Stimulated activated CD8-positive, alpha-beta memory T cell treated with anti-CD3 and anti-CD28 coated beads, Interleukin-7, amount 100 ng/mL, for 4 hours (primary cell): ENCODE results near the gene SHISA9.

Experiments used
- DNase-seq, 2 donors: peaks; one replicate each; pipeline ENCODE4 v3.0.0-alpha.2; 2020; ENCODE audit warnings: low read depth in 2 of 2

SHISA9 gene

DNA sequence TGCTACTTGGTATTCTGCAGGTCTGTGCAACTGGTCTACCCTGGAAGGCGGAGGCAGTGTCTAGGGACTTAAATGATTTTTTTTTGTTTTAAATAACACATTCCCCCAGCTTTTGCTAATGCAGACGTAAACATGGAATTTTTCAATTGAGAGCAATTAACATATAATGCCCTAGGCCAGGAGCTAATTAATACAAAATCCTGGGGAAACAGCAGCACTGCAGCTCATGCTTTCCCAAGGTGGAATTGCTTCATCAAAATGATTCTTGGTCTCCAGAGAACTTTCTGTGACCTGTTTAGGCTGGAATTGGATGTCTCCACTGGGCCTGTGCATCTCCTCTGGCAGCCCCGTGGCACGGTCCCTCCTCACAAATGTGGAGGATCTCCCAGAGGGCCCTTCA, 50.6 kb downstream of the SHISA9 start:
- DNase-seq: no peak

DNA sequence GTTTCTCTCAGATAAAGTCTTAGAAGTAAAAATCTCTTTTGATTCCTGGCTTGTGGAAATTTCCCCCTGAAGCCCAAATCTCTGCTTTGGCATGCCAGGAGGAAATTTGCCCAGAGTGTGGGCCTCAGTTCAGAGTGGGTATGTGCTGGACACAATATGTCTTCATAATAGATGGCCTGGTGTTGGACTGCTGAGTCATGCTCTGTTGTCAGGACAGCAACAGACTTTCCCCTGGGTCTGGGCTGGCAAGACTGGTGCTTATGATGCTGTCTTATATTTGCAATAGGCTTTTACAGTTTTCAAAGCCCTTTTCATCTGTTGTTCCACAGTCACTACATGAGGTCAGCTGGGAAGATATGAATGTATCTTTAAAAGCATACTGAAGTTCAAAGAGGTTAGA, 57.0 kb downstream of the SHISA9 start:
- DNase-seq: no peak

DNA sequence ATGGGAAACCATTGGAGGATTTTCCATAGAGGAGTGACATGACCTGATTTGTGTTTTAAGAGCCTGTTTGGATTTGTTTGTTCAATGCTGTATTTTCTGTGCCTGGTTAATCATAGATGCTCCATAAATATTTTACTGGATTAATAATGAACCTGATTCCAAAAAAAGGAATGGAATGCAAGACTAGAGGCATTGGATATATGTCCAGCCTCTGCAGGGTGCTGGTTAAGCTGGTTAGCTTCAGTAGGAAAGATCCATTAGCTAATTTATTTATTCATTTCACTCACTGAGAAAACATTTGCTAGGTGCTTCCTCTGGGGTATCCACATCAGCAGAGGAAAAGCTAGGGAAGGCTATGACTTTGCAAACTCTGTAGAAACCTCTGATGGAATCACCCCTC, 57.7 kb downstream of the SHISA9 start:
- no peak for DNase-seq

DNA sequence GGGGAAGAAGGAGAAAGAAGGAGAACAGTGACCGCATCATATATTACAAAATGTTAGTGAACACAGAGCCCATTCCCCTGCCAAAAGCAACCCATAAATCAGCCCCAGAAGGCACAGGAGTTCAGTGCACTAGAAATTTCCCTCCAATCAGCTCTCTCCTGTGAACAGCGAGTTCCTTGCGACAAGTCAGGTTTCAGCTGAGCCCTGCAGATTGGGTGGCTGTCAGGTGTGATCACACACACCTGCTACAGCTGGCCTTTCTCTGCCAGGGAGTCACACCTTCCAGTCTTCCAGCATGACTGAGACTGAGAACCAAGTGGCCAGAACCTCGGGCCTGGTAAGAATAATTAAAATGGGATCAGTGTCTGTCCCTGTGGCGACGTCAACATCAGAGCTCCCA, 60.2 kb downstream of the SHISA9 start:
- no peak for DNase-seq

DNA sequence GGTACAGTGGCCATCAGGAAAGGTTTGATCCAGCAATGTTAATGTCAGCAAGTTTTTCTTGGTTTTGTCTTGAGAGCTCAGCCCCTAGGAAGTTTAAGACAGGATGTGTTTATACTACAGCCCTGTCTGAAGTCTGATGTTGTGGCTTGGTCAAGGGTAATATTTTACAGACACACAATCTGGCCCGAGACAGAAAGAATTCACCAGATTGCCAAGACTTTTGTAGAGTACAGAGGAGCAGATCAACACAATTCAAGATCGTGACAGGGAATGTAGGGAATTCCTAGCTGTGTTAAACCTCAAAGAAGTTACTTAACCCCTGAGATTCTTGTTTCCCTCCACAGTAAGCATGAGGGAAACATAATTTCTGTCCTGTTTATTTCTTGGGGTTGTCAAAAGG, 63.1 kb downstream of the SHISA9 start:
- no peak for DNase-seq

DNA sequence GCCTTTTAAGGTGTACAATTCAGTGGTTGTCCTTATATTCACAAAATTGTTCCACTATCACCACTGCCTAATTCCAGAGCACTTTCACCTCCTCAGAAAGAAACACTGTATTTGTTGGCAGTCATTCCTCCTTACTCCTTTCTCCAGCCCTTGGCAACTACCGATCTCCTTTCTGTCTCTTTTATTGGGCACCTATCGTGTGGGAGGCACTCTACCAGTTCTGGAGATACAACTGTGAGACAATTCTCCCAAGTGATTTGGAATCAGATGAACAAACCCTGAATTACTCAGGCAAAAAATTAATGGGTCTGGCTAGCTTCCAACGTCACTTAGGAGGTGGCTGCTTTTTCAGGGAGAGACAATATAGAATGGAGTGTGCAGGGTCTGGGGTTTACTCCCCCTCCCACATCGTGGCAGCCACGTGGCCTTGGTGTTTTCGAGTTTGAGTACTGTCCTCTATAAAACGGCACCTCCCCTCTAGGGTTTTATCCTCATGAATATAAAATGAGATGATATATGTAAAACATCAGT, 63.9 kb downstream of the SHISA9 start:
- DNase-seq: no peak

DNA sequence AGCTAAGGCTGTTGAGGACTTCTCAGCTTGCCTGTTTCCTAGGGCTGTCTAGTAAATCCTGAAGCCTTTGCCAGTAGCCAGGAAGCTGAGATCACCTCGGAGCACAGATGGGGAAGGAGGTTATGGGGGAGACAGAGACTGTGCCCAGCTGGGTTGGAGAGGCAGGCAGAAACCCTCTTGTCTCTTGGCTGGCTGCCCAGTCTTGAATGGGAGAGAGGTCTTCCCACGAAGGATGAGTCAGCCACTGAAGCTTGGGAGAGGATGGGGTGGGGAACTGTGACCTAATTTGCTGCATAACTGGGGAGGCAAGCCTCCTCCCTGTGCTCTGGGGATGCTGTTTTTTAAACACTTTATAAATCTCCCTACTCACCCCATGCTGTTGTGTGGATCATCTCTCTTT, 69.8 kb downstream of the SHISA9 start:
- no peak for DNase-seq

DNA sequence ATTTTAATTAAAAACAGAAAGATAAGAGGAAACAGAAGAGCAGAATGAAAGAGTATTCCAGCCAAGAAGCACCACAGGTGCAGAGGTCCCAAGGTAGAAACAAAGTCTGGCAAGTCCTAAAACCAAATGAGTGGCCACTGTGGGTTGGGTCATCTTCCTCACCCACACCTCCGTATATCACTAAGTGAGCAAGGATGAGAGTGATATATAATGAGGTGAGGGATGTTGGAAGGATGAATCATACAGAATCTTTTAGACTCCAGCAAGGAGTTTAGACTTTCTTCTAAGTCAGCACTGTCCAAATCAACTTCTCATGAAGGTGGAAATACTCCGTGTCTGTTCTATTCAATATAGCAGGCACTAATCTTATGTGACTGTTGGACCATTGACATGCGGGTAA, 70.8 kb downstream of the SHISA9 start:
- no peak for DNase-seq

DNA sequence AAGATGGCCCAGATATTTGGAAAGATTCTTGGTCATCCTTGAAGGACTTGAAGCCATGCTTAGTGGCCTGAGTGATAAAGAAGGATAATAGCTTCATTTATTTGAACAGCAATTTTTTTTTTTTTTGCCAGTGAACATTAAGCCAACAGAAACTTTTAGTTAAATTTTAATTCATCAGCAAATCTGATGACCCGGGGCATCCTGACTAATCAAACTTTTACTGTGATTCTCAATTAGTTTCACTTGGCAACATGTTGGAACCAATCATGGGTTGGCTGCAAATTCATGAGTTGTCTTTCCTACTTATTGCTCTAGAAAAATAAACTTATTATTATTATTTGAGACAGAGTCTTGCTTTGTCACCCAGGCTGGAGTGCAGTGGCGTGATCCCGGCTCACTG, 74.4 kb downstream of the SHISA9 start:
- no peak for DNase-seq

DNA sequence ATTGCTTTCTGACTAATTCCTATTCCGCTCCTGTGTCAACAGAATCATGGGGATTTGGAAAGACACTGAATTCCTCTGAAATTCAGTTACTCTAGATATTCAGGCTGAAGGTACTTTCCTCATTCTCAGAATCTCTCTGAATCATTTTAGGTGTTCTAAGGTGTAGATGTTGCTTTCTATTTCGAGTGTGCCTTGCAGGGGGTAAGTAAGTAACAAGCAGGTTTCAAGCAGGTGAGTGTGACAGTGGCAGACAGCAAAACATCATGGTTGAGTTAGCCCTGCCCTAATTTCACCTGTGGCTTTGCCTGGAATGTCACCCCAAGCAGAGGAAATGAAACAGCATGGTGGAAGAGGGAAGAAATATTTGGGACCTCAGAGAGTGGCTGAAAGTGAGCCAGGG, 75.1 kb downstream of the SHISA9 start:
- no peak for DNase-seq

DNA sequence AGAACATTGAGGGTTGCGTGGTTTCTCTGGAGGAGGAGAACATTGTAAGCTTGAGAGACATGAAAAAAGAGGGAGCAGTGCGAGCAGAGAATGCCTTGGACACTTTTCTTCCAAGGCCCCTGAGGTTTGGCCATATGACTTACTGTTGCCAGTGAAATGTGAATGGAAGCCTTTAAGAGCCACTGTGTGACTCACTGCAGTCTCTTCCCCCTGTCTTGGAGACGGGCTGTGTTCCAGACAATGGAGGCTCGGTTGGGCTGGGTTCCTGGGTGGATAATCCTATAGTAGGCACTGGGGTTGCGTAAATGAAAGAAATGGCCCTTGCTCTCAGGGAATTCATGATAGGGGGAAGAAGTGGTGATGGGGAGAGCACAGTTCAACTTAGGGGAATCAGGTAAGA, 75.5 kb downstream of the SHISA9 start:
- no peak for DNase-seq

DNA sequence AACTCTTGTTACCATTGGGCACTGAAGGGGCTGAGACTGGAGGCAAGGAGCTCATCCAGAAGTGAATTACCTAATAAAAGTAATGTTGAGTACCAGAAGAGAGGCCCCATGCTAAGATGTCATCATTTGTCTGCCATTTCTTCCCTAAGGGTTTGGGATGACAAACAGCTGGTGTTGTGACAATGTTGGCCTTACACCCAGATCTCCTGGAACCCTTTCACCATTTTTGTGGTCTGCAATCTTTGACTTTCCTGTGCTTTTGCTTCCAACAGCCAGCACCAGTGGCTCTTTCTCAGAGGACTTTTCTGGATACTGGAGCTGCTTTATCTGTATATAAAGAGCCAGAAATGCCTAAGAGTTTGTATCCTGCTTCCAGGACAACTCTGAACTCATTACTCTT, 84.1 kb downstream of the SHISA9 start:
- no peak for DNase-seq

DNA sequence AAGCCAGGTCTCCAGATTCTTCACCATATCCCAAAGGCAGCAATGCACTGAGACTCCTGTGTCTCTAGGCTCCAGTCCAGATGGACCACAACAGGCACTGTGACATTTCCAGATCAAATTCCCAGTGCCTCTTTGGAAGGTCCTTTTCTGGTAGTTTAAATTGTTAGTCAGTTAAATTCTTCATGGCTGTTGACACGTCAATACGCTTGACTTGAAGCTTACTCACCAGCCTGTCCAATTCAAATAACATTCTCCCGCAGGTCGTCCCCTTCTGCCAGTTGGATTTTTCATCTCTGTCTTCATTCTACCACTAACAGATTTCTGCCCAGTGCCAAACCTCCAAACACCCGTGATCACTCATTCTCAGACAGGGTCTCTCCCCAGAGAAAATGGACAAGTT, 86.7 kb downstream of the SHISA9 start:
- no peak for DNase-seq

DNA sequence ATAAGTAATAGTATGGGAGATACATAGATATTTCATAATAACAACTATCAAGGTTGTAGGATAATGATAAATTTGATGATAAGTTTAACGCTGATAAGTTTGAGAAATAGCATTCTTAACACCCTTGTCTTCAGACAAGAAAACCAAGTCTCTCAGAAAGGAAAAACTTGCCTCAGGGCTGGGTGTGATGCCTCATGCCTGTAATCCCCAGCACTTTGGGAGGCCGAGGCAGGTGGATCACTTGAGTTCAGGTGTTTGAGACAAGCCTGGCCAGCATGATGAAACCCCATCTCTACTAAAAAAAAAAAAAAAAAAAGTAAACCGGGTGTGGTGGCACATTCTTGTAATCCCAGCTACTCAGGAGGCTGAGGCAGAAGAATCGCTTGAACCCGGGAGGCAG, 90.7 kb downstream of the SHISA9 start:
- DNase-seq: no peak

DNA sequence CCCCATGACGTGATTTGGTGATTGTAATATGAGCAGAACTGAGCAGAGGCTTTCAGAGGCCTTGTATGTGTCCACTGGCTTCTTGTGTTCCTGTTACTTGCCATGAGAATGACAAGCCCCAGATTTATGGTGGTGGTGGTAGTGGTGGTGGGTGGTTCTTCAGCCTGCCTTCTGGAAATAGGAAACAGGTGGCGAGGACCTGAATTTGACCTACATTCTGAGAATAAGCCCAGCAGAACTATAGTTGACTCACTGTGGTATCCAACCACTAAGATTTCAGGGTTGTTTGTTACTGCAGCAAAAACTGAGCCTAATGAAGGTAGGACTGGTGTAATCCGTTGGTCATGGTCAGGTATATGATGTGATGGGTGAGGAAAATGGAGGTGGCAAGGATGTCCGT, 93.0 kb downstream of the SHISA9 start:
- no peak for DNase-seq

DNA sequence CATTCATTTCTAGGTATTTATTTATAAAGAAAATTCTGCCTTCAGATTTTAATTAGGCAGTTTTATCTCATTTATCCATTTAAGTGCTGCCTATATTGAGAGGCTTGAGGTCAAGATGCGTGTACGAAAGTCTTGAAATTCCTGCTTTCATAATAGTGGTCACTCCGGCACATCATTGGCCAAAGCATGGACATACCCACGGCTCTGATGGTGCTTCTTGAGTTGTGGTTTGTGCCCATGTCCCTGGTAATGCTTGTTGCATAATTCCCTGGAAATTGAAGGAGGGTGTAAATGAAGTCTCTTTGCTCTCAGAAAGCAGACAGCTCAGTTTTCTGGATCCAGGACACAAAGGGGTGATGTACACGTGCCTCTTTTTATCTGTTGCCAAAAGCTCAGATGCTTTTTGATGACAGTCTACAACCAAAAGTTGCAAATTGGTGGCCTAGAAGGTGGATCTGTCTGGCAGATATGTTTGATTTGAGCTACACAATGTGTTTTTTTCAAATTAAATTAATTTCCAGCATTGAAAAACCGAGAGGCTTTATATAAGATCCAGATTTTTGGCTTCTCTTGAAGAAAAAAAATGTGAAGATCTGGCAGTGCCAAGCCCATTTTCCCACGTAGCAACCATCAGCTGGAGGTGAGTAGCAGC, 94.4 kb downstream of the SHISA9 start:
- DNase-seq: no peak

DNA sequence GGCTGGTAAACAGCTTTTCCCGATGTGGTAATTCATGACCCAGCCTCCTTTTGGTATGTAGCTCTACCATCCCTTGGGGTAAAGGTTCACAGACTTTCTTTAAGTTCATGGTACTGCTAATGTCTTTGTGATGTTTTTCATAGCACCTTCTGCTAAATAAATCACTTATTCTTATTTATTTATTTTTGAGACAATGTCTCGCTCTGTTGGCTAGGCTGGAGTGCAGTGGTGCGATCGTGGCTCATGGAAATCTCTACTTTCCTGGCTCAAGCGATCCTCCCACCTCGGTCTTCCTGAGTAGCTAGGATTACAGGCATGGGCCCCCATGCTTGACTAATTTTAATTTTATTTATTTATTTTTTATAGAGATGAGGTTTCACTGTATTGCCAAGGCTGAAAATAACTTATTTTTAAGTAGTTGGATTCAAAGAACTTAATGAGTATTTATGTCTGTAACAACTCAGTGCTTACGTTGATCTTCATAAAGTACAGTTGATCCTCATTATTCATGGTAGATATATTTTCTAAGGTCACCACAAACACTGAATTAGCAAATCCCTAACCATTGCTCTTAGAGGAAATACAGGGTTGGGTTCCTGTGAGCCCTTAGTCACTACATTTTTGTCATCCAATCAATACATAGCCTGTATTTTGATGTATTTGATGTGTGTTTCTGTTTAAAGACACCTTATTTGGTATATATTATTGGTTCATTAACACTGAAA, 97.1 kb downstream of the SHISA9 start:
- no peak for DNase-seq

DNA sequence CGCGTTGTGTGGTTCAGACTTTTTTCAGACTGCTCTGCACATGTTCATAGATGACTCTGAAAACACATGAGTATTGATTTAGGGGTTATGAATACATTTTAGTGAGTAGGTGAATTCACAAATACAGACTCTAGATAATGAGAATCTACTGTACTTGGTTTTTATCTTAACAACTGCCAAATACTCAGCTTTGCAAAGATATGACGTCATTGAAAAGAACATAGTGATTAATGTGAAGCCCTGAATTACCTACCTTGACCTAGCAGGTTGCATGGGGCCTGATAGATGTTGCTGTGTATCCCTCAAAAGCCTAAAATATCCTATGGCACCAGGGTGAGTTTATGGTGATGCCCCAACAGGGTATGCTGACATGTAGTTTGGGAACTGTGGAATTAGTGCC, 98.0 kb downstream of the SHISA9 start:
- DNase-seq: no peak

DNA sequence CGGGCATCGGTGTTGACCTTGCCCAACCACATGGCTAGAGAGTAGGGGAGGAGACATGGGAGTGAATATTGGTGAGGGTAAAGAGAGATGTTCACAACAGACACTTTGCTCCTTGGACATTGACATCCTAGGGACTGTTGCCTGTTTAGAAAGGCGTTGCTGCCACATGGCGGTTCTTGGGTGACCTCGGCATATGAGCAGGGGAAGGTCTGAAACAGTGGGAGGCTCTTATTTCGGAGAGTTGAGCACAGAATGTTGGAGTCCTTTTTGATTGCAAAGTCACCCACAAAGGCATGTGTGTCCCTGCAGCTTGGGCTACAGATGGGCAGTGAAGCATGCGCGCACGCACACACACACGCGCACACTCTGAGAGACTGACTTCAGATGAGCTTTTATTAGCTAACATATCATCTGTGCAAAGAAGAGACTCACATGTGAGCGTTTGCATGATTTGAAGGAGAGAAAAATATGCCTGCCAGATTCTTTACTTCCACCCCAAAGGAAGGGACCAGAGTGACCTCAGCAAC, 104.4 kb downstream of the SHISA9 start:
- no peak for DNase-seq

DNA sequence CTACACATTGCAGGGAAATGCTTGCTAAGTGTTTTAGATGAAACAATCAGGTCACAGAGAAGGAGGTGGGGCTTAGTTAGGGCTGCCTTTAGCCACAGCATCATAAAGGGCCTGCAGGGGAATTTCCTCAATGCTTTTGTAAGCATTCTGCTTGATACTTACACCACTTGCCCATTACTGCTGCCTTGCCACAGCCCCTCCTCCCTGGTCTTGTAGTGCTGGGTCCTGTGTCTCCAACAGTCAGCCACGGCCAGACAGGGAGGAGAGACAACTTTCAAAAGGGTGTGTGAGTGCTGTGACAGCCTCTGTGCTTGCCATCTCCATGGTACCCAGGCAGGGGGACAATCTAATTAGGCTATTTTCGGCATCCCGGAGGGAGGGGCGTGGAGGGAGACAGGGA, 111.2 kb downstream of the SHISA9 start:
- no peak for DNase-seq

DNA sequence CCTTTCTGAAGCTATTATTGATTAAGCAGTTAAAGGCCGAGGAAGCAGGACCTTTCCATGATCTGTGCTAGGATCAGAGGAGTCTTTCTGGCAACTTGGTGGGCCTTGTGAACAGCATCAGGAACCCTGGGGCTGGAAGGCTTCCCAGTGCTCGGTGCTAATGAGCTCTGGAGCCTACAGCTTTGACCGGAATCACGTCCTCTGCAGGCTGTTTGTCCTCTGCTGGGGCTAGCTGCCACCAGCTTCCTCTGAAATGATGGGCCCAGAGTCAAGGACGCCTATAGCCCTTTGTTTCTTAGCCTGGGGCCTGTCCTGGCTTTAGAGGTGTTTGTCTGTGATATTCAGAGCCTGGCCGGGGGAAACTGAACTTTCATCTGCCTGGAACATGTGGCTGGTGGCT, 111.6 kb downstream of the SHISA9 start:
- no peak for DNase-seq

DNA sequence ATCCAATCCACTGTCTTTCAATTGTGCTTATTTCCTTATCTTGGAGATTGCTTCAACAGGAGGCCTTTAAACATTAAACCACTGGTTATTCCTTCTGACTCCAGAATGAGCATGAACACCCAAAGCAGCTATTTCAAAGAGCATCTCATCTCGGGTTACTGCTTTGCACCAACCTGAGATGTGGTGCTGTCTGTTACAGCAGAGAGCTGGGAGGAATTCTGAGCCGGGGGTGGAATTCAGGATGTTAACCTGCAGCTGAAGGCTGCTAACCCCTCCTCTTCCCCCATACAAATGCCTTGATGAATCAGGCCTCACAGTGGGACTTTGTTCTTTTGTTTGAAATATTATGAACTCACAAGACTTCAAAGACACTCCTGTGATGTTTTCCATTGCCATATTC, 113.1 kb downstream of the SHISA9 start:
- no peak for DNase-seq

DNA sequence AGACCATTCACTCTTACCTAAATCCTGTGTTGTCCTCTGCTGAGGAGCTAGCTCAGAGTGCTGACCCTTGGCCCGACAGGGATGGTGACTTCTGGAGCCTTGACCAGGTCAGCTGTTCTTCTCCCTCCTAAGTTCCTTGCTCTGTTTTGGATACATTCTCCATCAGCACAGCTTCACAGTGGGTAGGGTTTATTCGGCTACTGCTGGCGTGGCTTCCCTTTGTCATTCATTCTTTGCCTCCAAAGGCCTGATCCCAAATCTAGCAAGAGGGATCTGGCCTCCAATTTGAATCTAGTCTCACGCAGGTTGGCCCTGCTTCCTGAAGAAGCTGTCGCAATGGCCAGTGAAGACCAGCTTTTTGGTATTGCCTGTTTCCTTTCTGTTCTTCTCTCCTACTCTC, 116.6 kb downstream of the SHISA9 start:
- DNase-seq: no peak
